Endothelial cell of umbilical vein (primary cell): ENCODE results near the gene SMARCAL1.

Experiments
- CTCF ChIP-seq, 2 donors: IDR thresholded peaks; 1 replicate in 1 of 2; 2 replicates in 1 of 2; pipeline ENCODE4 v1.5.1; 2011; ENCODE audit warnings: low read length in 2 of 2, mild to moderate bottlenecking in 2 of 2, moderate library complexity in 2 of 2, control low read depth in 1 of 2, inconsistent platforms in 1 of 2, low read depth in 1 of 2; ENCODE audit not compliant: insufficient read depth in 1 of 2; ENCODE audit errors: extremely low read depth in 1 of 2
- POLR2A ChIP-seq: IDR thresholded peaks from 2 replicates; pipeline ENCODE4 v1.6.1; 2012; ENCODE audit warnings: low read depth, mild to moderate bottlenecking, control low read depth, low read length
- TF ChIP-seq, protein P1 (sequence below): IDR thresholded peaks from 2 replicates; pipeline ENCODE4 v1.6.1; 2011; ENCODE audit not compliant: insufficient read depth, insufficient read length

GRCh38 chr2:216412022-216412999 is at the start of gene SMARCAL1:
- TF ChIP-seq CTCF (IDR thresholded peaks at IDR 0.05; ENCODE audit: extremely low read depth in 1 of 2, insufficient read depth in 1 of 2, low read depth in 1 of 2, low read length in 2 of 2) (no peak), POLR2A (peak; percentile 83)
- TF ChIP-seq, protein P1, sequence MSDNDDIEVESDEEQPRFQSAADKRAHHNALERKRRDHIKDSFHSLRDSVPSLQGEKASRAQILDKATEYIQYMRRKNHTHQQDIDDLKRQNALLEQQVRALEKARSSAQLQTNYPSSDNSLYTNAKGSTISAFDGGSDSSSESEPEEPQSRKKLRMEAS = no peak
